Duodenal mucosa (tissue), 2 donors: ENCODE results near the gene DCAF7.

ENCODE experiments used
- H3K27ac ChIP-seq: one replicate; pipeline ENCODE4 v1.7.0; 2013; ENCODE audit warnings: low read depth, low read length
- H3K27me3 ChIP-seq, 2 donors: one replicate each; pipeline ENCODE4 v1.7.0; 2013; ENCODE audit warnings: low read length in 2 of 2, control low read depth in 1 of 2; ENCODE audit not compliant: insufficient read depth in 2 of 2, control insufficient read depth in 1 of 2
- H3K36me3 ChIP-seq, 2 donors: one replicate each; pipeline ENCODE4 v1.7.0; 2013; ENCODE audit warnings: low read length in 2 of 2, control low read depth in 1 of 2; ENCODE audit not compliant: insufficient read depth in 2 of 2, control insufficient read depth in 1 of 2
- H3K4me1 ChIP-seq, 2 donors: one replicate each; pipeline ENCODE4 v1.7.0; 2013; ENCODE audit warnings: low read length in 2 of 2, control low read depth in 1 of 2; ENCODE audit not compliant: insufficient read depth in 2 of 2, control insufficient read depth in 1 of 2
- H3K4me3 ChIP-seq, 2 donors: one replicate each; pipeline ENCODE4 v1.7.0; 2013; ENCODE audit warnings: low read length in 2 of 2, low read depth in 1 of 2
- H3K9ac ChIP-seq, 2 donors: one replicate each; pipeline ENCODE4 v1.7.0; 2013; ENCODE audit warnings: low read length in 2 of 2, low read depth in 1 of 2
- H3K9me3 ChIP-seq, 2 donors: one replicate each; pipeline ENCODE4 v1.7.0; 2013; ENCODE audit warnings: low read length in 2 of 2, control low read depth in 1 of 2; ENCODE audit not compliant: control insufficient read depth in 1 of 2

Gene DCAF7

GRCh38 chr17:63588797-63589196 lies 38.5 kb downstream of the DCAF7 start:
- no peaks in the 10 kb centered on the region for H3K9me3 ChIP-seq
- H3K27ac ChIP-seq = no peak overlapping the region
- peaks cover 43 to 73% of the 10 kb centered on the region in 2 donors for H3K36me3 ChIP-seq
- no peak overlapping the region for H3K4me3 ChIP-seq
- no peak overlapping the region for H3K9ac ChIP-seq
- no peaks in the 10 kb centered on the region for H3K27me3 ChIP-seq
- H3K4me1 ChIP-seq = no peaks in the 10 kb centered on the region

DNA sequence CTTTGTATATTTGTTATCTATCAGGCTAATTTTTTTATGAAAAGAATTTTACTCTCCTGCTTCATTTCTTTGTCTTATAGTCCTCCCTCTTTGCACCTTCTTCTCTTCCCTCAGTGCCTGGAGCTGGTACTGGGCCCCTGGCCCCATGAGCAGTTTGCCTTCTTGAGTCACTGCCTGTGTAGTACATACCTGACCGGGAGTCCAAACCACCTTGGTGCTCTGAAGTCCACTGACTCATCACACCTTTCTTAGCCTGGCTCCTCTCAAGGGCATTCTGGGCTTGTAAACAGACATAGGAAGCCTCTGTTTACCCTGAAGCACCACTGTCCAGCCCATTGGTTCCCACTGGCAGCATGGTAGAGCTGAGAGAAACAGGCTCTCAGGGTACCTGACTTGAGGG lies 39.4 kb downstream of the DCAF7 start:
- H3K36me3 ChIP-seq = peaks cover 40 to 68% of the 10 kb centered on the region in 2 donors

GRCh38 chr17:63592797-63593196 lies 42.5 kb downstream of the DCAF7 start:
- no peak overlapping the region for H3K27ac ChIP-seq
- H3K4me1 ChIP-seq = no peaks in the 10 kb centered on the region
- no peak overlapping the region for H3K9ac ChIP-seq
- H3K9me3 ChIP-seq = no peaks in the 10 kb centered on the region
- no peak overlapping the region for H3K4me3 ChIP-seq
- peaks cover 30 to 43% of the 10 kb centered on the region in 2 donors for H3K36me3 ChIP-seq
- no peaks in the 10 kb centered on the region for H3K27me3 ChIP-seq

More for the DNA sequence above, 39.4 kb downstream of the DCAF7 start:
- no peaks in the 10 kb centered on the region for H3K4me1 ChIP-seq
- H3K4me3 ChIP-seq = no peak overlapping the region
- no peak overlapping the region for H3K27ac ChIP-seq
- H3K9ac ChIP-seq = no peak overlapping the region
- H3K27me3 ChIP-seq = no peaks in the 10 kb centered on the region
- H3K9me3 ChIP-seq = no peaks in the 10 kb centered on the region

DNA sequence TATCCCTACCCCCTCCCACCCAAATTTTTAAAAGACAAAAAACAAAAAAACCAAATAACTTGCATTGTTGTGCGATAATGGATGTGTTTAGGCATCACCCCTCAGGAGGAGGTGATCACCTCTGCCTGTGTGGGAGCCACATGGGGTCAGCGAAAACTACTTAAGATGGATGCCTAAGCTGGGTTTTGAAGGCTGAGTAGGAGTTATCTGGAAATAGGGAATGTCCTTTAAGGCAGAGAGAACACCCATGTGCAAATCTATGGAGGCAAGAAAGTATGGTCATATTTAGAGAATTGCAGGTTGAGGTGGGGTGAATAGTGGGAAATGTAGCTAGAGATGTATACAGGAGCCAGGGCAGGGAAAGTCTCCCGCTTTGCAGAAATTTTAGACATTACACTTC lies 44.9 kb downstream of the DCAF7 start:
- Histone ChIP-seq H3K4me3 (no peak overlapping the region), H3K36me3 (peaks cover 13 to 26% of the 10 kb centered on the region in 2 donors), H3K27me3 (no peaks in the 10 kb centered on the region), H3K9me3 (no peaks in the 10 kb centered on the region), H3K9ac (no peak overlapping the region), H3K27ac (no peak overlapping the region), H3K4me1 (peaks cover 5 to 7% of the 10 kb centered on the region in 2 donors)

GRCh38 chr17:63596856-63597586 lies 46.7 kb downstream of the DCAF7 start:
- Histone ChIP-seq H3K9ac (no peak overlapping the region), H3K27me3 (no peaks in the 10 kb centered on the region), H3K36me3 (peaks cover 0 to 9% of the 10 kb centered on the region in 2 donors), H3K4me3 (no peak overlapping the region), H3K27ac (no peak overlapping the region), H3K4me1 (peaks cover 11 to 21% of the 10 kb centered on the region in 2 donors), H3K9me3 (no peaks in the 10 kb centered on the region)

GRCh38 chr17:63598281-63598680 lies 48.0 kb downstream of the DCAF7 start:
- Histone ChIP-seq H3K9me3 (no peaks in the 10 kb centered on the region), H3K4me3 (no peak overlapping the region), H3K27me3 (no peaks in the 10 kb centered on the region), H3K36me3 (no peaks in the 10 kb centered on the region), H3K27ac (no peak overlapping the region), H3K4me1 (peaks cover 11 to 21% of the 10 kb centered on the region in 2 donors), H3K9ac (no peak overlapping the region)

DNA sequence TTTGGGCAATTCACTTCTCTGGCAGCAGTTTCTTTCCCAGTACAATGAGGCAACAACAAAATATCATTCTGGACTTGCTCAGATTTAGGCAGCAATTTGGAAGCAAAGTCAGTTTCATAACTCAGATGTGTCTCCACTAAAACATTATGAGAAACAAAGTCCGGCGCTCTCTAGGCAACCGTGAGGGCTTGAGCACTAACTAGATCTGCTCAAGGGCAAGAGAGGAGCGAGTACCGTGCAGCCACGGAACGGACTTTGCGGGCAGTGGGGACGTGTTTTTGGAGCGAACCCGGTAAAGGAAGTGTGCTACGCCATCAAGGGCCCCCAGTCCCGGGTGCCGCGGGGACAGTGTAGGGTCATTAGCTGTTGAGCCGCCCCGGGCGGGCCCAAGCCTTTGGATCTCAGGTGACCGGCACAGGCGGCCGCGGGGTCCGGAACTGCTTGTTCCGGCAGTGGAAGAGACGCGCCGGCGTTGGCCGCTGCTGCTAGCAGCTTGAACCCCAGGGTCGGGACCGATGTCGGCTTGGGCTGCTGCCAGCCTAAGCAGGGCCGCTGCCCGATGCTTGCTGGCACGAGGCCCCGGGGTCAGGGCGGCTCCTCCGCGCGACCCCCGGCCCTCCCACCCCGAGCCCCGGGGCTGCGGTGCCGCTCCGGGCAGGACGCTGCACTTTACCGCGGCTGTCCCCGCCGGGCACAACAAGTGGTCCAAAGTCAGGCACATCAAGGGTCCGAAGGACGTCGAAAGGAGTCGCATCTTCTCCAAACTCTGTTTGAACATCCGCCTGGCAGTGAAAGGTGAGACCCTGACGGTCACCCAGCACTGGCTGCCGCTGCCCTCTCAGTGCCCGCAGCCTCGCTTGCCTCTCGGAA lies 50.5 kb downstream of the DCAF7 start, which contains the start of gene TACO1:
Gene TACO1, plus strand, starts transcription at position 327 of the 870 bp plus-strand sequence. Its CDS starts 189 bp downstream, at position 516.
- H3K9me3 ChIP-seq = no peaks in the 10 kb centered on the region
- H3K4me3 ChIP-seq = peak within 1 kb of the TSS; percentile 96 to 97
- peaks cover 15 to 16% of the 10 kb centered on the region in 2 donors for H3K36me3 ChIP-seq
- peaks cover 11 to 21% of the 10 kb centered on the region in 2 donors for H3K4me1 ChIP-seq
- H3K27me3 ChIP-seq = no peaks in the 10 kb centered on the region
- H3K9ac ChIP-seq = peak within 1 kb of the TSS; percentile 90 to 93
- peak within 1 kb of the TSS; percentile 56 for H3K27ac ChIP-seq

- Histone ChIP-seq H3K4me1 (peaks cover 11 to 21% of the 10 kb centered on the region in 2 donors), H3K4me3 (peak overlapping the region; percentile 96 to 97), H3K36me3 (peaks cover 21 to 24% of the 10 kb centered on the region in 2 donors), H3K27me3 (no peaks in the 10 kb centered on the region), H3K9me3 (no peaks in the 10 kb centered on the region), H3K27ac (peak overlapping the region; percentile 56), H3K9ac (peak overlapping the region; percentile 90 to 93)
These were observed 51.4 kb downstream of the DCAF7 start for GRCh38 chr17:63601439-63602371.

DNA sequence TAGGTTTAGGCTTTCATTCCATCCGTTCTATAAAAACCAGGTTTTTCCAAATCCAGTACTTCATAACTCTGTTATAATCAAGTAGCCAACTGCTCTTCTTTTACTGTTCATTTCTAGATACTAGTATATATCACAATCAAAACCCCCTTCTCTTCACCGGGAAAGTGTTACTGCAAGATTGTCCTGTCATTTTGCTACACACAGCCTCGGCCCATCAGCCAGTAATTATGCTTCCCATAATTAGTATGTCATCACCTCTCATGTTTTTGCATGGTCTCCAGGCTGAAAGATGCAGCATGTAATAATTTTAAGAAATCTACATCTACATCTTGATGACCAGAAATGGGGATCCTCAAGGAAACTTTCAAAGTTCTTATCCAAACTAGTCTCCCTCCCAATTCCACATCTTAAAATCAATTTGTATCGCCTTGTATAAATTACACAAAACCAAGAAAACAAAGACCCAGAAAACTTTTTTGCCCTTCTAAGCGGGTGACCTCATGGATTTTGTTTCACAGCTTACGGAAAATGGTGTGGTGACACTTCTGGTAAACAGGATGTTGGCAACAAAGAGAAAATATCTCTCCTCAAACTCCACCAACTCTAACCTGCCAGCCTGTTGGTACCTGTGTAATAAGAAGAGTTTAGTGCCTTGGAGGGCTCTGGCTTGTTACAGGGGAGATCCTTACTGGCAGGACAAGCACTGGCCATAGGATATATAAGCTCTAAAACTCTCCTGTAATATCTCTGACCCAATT lies 59.7 kb downstream of the DCAF7 start:
- no peaks in the 10 kb centered on the region for H3K9me3 ChIP-seq
- no peak overlapping the region for H3K9ac ChIP-seq
- H3K27ac ChIP-seq = no peak overlapping the region
- H3K36me3 ChIP-seq = peaks cover 30 to 56% of the 10 kb centered on the region in 2 donors
- no peak overlapping the region for H3K4me3 ChIP-seq
- H3K27me3 ChIP-seq = no peaks in the 10 kb centered on the region
- no peaks in the 10 kb centered on the region for H3K4me1 ChIP-seq
